ENCODE data around the gene AQP12B.

The AQP12B gene

DNA sequence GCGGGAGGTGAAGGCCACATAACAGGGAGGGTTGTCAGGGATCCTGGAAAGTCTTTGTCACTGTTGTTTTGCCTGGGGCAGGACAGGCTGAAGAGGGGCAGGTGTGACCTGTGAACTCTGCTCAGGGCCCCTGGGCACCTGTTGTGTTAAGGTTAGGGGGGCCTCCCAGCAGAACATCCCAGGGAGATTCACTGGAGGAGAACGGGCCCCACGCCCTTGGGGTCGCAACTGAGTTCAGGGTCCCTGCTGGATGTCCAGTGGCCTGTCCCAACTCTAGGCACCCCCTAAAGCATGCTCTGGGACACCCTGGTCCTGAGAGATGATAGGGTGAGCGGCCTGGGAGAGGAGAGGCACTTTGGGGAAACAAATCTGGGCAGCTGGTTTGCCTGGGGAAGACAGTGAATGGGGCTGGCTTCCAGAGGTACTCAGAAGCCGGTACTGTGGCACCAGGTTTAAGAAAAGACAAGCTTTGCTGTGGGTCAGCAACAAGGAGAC lies 34.5 kb downstream of the AQP12B start:
- H3K27ac ChIP-seq = no peak overlapping the region
- TF ChIP-seq ZFX (IDR thresholded peaks at IDR 0.05) = no peak

DNA sequence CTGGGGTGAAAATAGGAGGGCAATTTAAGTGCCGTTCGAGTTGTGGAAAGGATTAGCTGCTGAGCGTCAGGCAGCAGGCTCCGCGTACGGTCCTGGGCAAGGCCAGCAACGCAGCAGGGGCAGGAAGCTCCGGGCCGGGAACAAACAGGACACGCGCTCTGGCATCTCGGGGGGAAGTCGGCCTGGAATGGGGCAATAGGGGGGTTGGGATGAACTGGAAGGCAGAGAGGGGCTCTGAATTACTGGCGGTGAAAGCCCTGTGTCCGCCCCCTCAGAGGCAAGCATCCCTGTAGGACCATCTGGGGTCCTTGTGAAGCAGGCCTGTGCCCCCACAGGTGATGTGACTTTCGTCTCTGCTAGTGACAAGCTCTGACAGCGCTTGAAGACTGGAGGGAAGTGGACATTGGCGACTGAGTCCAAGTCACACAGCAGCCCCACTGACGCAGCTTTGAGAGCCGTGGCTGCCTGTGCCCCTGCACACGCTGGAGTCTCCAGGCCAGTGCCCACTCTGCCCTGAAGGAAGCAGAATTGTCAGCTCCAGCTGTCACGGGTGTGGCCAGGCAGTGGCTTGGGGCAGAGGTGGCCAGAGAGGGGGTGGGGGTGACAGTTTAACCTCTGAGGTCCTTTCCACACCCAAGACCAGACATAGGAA lies 35.1 kb downstream of the AQP12B start:
- no peak overlapping the region for H3K27ac ChIP-seq
- no peak for TF ChIP-seq ZFX (IDR thresholded peaks at IDR 0.05)
- TF ChIP-seq, protein P1, sequence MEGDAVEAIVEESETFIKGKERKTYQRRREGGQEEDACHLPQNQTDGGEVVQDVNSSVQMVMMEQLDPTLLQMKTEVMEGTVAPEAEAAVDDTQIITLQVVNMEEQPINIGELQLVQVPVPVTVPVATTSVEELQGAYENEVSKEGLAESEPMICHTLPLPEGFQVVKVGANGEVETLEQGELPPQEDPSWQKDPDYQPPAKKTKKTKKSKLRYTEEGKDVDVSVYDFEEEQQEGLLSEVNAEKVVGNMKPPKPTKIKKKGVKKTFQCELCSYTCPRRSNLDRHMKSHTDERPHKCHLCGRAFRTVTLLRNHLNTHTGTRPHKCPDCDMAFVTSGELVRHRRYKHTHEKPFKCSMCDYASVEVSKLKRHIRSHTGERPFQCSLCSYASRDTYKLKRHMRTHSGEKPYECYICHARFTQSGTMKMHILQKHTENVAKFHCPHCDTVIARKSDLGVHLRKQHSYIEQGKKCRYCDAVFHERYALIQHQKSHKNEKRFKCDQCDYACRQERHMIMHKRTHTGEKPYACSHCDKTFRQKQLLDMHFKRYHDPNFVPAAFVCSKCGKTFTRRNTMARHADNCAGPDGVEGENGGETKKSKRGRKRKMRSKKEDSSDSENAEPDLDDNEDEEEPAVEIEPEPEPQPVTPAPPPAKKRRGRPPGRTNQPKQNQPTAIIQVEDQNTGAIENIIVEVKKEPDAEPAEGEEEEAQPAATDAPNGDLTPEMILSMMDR (conservative IDR thresholded peaks at IDR 0.05) = no peak

GRCh38 chr2:240646900-240647502 lies 35.7 kb downstream of the AQP12B start:
- no peak overlapping the region; the same call in 1 of the 2 replicates for H3K27ac ChIP-seq
- TF ChIP-seq, protein P1 (conservative IDR thresholded peaks at IDR 0.05) = no peak
- TF ChIP-seq ZFX (IDR thresholded peaks at IDR 0.05) = no peak

GRCh38 chr2:240646176-240646899 lies 36.3 kb downstream of the AQP12B start:
- no peak overlapping the region; the same call in 1 of the 2 replicates for H3K27ac ChIP-seq
- TF ChIP-seq ZFX (IDR thresholded peaks at IDR 0.05) = no peak
- TF ChIP-seq, protein P1 (conservative IDR thresholded peaks at IDR 0.05) = no peak

DNA sequence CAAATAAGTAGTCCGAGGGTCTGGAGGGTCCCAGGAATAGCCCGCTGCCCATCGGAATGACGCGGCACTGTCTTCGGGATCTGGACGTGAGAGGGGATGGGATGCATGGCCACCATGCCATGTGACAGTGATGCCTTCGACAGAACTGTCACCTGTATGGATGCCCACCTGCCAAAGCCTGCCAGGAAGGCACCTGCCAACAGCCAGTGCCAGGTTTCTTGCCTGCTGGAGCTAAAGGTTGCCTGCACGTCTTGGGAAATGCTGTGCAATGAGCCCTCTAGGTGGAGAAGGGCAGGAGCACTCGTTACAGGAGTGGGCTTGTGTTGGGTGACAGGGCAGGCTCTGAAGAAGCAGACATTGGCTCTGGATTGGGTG lies 36.9 kb downstream of the AQP12B start:
- H3K27ac ChIP-seq = no peak overlapping the region
- TF ChIP-seq ZFX (IDR thresholded peaks at IDR 0.05) = no peak
- TF ChIP-seq, protein P1 (conservative IDR thresholded peaks at IDR 0.05) = no peak

GRCh38 chr2:240645346-240645745 lies 37.3 kb downstream of the AQP12B start:
- H3K27ac ChIP-seq = no peak overlapping the region
- TF ChIP-seq, protein P1 (conservative IDR thresholded peaks at IDR 0.05) = no peak
- no peak for TF ChIP-seq ZFX (IDR thresholded peaks at IDR 0.05)

GRCh38 chr2:240644859-240645301 lies 37.8 kb downstream of the AQP12B start:
- no peak overlapping the region for H3K27ac ChIP-seq
- TF ChIP-seq ZFX (IDR thresholded peaks at IDR 0.05) = no peak
- TF ChIP-seq, protein P1 (conservative IDR thresholded peaks at IDR 0.05) = no peak
